Coronary artery (tissue), 2 donors: ENCODE data around the gene HEATR5A.

ENCODE experiments used
- DNase-seq: peaks from one replicate; pipeline ENCODE4 v3.0.0-alpha.2; 2017; ENCODE audit warnings: low spot score
- H3K27ac ChIP-seq, 2 donors: fragments of 200-600 bp; sonication (generic); one replicate each; pipeline ENCODE4 v1.5.1; 2016 to 2019
- H3K4me3 ChIP-seq: fragments of 200-600 bp; sonication (generic); 2 replicates; pipeline ENCODE4 v1.5.1; 2016; ENCODE audit warnings: mild to moderate bottlenecking, moderate library complexity
- CTCF ChIP-seq: fragments of 200-600 bp; sonication (generic); IDR thresholded peaks from one replicate; pipeline ENCODE4 v1.5.1; 2019; ENCODE audit warnings: antibody characterized with exemption

The HEATR5A gene

GRCh38 chr14:31294746-31295405 is 125.5 kb downstream of the HEATR5A start:
- Histone ChIP-seq H3K27ac (no peak overlapping the region), H3K4me3 (no peak overlapping the region)
- DNase-seq = no peak
- no peak for TF ChIP-seq CTCF

- no peak for DNase-seq
- no peak overlapping the region for H3K27ac ChIP-seq
- H3K4me3 ChIP-seq = no peak overlapping the region
- TF ChIP-seq CTCF = no peak
Observed at GRCh38 chr14:31292937-31293616, 127.3 kb downstream of the HEATR5A start.

- DNase-seq = no peak
- no peak overlapping the region for H3K27ac ChIP-seq
- TF ChIP-seq CTCF = no peak
- H3K4me3 ChIP-seq = no peak overlapping the region
Observed at GRCh38 chr14:31291210-31291609, 129.1 kb downstream of the HEATR5A start.

GRCh38 chr14:31287294-31287972 is 132.9 kb downstream of the HEATR5A start:
- no peak overlapping the region for H3K4me3 ChIP-seq
- H3K27ac ChIP-seq = no peak overlapping the region
- TF ChIP-seq CTCF = no peak
- no peak for DNase-seq

- H3K4me3 ChIP-seq = no peak overlapping the region
- no peak overlapping the region for H3K27ac ChIP-seq
- no peak for DNase-seq
- no peak for TF ChIP-seq CTCF
Observed at GRCh38 chr14:31286456-31287293, 133.7 kb downstream of the HEATR5A start.

- Histone ChIP-seq H3K27ac (peak overlapping the region; percentile 15 to 37), H3K4me3 (no peak overlapping the region)
- DNase-seq = no peak
- no peak for TF ChIP-seq CTCF
Observed at GRCh38 chr14:31283578-31284252, 136.6 kb downstream of the HEATR5A start.
